Osteocyte (in vitro differentiated cells): ENCODE data around the gene POLG. TPM values are rescaled to one million over a fixed set of nuclear protein-coding genes. Genes with fewer than 3 reads are reported as not detected.

ENCODE experiments used
- DNase-seq: peaks from one replicate; pipeline ENCODE4 v3.0.0; 2021; ENCODE audit warnings: mixed read lengths; ENCODE audit not compliant: unreplicated experiment; ENCODE audit errors: extremely low spot score
- H3K27ac Mint-ChIP-seq: one replicate; pipeline ENCODE4 v1.8.0; 2021; ENCODE audit warnings: mild to moderate bottlenecking, mixed read lengths; ENCODE audit not compliant: unreplicated experiment
- H3K27me3 Mint-ChIP-seq: one replicate; pipeline ENCODE4 v1.8.0; 2021; ENCODE audit warnings: mixed read lengths; ENCODE audit not compliant: unreplicated experiment
- H3K36me3 Mint-ChIP-seq: one replicate; pipeline ENCODE4 v1.8.0; 2021; ENCODE audit warnings: mixed read lengths; ENCODE audit not compliant: unreplicated experiment
- H3K4me1 Mint-ChIP-seq: one replicate; pipeline ENCODE4 v1.8.0; 2021; ENCODE audit warnings: mixed read lengths; ENCODE audit not compliant: unreplicated experiment
- H3K4me3 Mint-ChIP-seq: one replicate; pipeline ENCODE4 v1.8.0; 2021; ENCODE audit warnings: mild to moderate bottlenecking, moderate library complexity, mixed read lengths; ENCODE audit not compliant: unreplicated experiment
- H3K9me3 Mint-ChIP-seq: one replicate; pipeline ENCODE4 v1.8.0; 2021; ENCODE audit warnings: mixed read lengths; ENCODE audit not compliant: unreplicated experiment
- total RNA-seq: library from RNA; stranded (reverse); gene quantifications from 2 replicates; pipeline ENCODE4 v1.2.1, GENCODE V29; 2021
- TF ChIP-seq, protein P1 (sequence below): fragments of 200-600 bp; sonication (generic); IDR thresholded peaks from 2 replicates; pipeline ENCODE4 v1.5.0; 2021; ENCODE audit warnings: antibody characterized with exemption, mild to moderate bottlenecking, moderate library complexity

Gene POLG
- total RNA-seq, 1 donor from 2014 or later = 60.8 TPM

DNA sequence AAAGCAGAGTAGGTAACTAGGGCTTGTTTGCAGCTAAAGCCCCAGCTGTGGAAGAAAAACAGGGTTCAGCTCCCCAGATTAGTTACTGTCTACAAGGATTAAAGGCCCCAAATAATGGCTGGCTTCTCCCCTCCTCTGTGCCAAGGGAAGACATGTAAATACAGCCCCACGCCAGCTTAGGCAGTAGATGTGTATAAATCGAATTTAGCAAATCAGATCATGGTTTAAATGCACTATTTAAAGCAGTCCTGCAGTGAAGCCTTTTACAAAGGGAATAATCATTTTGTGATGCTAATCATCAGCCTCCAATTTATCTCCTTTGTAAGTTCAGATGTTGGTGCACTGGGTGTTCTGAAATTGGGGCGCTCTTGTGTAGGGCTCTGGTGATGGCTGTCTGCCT is 46.7 kb upstream of the POLG start:
- no peak overlapping the region for H3K27ac Mint-ChIP-seq
- DNase-seq = no peak
- H3K4me1 Mint-ChIP-seq = peaks cover 8% of the 10 kb centered on the region
- H3K27me3 Mint-ChIP-seq = peaks cover 54% of the 10 kb centered on the region
- H3K36me3 Mint-ChIP-seq = no peaks in the 10 kb centered on the region
- TF ChIP-seq, protein P1, sequence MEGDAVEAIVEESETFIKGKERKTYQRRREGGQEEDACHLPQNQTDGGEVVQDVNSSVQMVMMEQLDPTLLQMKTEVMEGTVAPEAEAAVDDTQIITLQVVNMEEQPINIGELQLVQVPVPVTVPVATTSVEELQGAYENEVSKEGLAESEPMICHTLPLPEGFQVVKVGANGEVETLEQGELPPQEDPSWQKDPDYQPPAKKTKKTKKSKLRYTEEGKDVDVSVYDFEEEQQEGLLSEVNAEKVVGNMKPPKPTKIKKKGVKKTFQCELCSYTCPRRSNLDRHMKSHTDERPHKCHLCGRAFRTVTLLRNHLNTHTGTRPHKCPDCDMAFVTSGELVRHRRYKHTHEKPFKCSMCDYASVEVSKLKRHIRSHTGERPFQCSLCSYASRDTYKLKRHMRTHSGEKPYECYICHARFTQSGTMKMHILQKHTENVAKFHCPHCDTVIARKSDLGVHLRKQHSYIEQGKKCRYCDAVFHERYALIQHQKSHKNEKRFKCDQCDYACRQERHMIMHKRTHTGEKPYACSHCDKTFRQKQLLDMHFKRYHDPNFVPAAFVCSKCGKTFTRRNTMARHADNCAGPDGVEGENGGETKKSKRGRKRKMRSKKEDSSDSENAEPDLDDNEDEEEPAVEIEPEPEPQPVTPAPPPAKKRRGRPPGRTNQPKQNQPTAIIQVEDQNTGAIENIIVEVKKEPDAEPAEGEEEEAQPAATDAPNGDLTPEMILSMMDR = no peak
- H3K4me3 Mint-ChIP-seq = no peak overlapping the region
- no peaks in the 10 kb centered on the region for H3K9me3 Mint-ChIP-seq

DNA sequence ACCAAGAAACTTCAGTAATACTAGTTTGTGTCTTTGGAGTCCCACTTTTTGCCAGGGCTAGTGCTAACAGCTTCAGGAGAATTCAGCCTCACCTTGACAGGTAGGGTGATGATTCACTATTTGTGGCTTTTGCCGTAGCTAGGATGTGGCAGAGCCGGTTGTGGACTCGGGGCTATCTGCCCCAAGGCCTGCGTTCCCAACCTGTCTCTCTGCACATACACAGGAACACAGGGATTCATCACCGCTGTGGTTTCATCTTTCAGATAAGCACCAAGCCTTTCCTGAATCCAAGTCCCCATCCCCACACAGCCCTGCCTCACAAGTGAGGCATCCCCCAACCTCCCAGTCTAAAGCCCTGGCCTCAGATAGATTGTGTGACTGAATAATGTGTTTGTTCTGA is 45.2 kb upstream of the POLG start:
- peaks cover 8% of the 10 kb centered on the region for H3K4me1 Mint-ChIP-seq
- no peak overlapping the region for H3K27ac Mint-ChIP-seq
- H3K9me3 Mint-ChIP-seq = no peaks in the 10 kb centered on the region
- H3K27me3 Mint-ChIP-seq = peaks cover 64% of the 10 kb centered on the region
- DNase-seq = no peak
- no peak overlapping the region for H3K4me3 Mint-ChIP-seq
- TF ChIP-seq, protein P1 = no peak
- no peaks in the 10 kb centered on the region for H3K36me3 Mint-ChIP-seq

DNA sequence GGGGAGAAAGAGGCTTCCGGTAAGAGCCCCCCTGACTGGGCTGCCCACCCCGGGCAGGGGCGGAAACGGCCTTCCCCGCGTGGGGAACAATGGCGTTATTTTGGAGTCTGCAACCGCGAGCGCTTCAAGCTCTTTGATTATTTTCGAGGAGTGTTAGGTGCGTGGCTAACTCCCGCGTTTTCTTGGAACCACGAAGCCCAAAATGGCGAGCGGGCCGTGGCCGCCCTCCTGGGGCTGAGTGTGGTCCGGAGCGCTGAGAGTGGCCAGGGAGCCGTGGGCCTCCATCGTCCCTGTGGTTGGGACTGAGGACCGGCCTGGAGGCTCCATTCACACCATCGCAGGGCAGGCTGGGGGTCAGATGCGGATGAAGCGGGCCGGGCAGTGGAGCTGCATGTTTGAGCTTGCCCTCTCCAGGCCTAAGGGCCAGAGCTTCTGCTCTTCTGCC is 44.6 kb upstream of the POLG start:
- no peak for DNase-seq
- Mint-ChIP-seq H3K4me3 (no peak overlapping the region), H3K27me3 (peaks cover 64% of the 10 kb centered on the region), H3K36me3 (no peaks in the 10 kb centered on the region), H3K27ac (no peak overlapping the region), H3K4me1 (peaks cover 8% of the 10 kb centered on the region), H3K9me3 (no peaks in the 10 kb centered on the region)
- TF ChIP-seq, protein P1 = no peak

DNA sequence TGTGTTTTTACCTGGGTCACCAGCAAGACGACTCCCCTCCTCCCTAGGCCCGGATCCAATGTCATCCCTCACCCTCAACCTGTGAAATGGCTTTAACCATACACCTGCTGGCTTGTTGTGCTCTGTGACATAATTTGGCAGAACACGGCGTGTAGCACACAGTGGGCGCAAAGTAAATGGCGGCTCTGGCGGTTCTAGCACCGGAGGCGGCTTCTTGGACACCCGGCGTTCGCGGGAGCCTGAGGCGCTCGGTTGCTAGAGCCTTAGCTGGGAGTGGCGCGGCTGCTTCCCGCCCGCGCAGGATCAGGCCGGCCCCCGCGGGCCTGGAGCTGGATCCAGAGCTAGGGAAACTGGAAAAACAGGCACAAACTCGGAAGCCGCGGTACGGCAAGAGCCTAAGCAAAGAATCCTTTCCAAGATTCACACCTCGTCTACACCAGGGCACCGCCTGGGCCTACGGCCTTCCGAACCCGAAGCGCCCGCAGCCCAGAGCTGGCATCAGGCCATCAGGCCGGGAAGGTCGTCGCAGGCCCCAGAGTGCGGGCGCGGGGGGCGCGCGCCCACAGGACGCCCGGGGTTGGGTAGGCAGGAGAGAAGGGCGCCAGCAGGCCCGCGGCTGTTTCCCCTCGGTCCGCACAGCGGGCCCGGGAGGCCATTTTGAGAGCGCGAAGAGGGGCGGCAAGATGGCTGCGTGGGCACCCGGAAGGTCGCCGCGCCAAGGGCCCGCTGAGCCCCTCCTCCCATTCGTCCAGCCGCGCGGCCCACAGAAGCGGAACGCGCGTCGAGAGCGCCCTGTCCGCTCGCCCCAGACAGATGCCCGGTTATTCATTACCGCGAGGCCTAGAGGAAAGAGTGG is 43.9 kb upstream of the POLG start:
- Mint-ChIP-seq H3K36me3 (no peaks in the 10 kb centered on the region), H3K4me3 (no peak overlapping the region), H3K4me1 (peaks cover 4% of the 10 kb centered on the region), H3K9me3 (no peaks in the 10 kb centered on the region), H3K27me3 (peaks cover 69% of the 10 kb centered on the region), H3K27ac (no peak overlapping the region)
- TF ChIP-seq, protein P1 = no peak
- no peak for DNase-seq

DNA sequence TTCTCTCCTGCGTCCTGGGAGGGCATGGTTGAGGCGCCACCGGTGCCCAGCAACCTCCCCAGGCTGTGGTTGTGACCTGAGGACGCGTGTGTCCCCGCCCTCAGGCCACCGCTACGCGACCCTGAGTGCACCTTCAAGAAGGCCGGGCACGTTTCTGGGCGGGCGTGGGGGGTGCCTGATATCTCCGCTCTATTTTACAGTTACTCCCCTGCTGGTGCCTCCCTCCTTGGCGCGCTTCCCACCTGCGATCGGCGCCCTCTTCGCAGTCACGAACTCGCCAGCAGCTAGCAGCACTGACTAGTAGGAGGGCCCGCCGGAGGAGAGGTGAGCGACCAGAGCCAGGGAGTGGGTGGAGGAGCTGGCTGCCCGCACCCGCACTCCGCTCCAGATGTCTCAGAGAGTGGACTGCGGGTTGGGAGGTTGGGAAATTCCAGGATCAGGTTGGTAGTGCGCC is 43.2 kb upstream of the POLG start:
- Mint-ChIP-seq H3K9me3 (no peaks in the 10 kb centered on the region), H3K4me1 (no peaks in the 10 kb centered on the region), H3K27me3 (peaks cover 66% of the 10 kb centered on the region), H3K36me3 (no peaks in the 10 kb centered on the region), H3K4me3 (no peak overlapping the region), H3K27ac (no peak overlapping the region)
- TF ChIP-seq, protein P1 = no peak
- DNase-seq = no peak
